ENCODE data around the gene TOX3.

The TOX3 gene

DNA sequence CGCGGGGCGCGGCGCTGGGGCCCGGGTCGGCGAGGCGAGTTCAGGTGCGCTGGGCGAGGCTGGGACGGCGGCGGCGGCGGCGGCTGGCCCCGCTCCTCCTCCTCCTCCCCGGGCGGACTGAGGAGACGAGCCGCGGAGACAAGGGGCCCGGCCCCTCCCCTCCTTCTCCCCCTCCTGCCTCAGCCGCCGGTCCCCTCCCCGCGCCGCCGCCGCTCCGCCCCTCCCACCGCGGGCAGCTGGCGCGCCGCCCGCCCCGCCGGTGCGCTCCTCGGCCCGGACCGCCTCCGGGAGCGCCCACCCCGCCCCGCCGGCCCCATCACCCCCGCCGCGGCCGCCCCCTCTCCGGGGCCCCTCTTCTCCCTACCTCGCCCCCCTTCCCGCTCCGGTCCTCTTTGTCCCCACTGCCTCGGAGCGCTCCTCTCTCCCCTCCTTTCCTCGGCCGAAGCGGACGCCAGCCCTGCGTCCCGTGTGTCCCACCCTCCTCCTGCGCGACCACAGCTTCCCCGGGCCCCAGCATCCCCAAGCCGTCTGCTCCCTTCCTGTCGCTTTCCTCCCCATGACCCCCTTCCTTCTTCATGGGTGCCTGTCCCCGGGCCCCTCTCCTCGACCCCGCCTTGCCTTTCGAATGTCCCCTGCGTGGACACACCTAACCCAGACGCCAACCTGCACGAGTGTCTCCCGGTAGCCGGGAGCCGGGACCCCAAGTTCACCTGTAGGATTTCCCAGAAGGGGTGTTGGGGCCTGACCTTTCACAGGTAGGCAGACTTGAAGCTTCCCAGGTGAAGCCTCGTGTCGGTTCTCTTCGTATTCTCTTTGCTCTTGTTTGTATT, at the start of gene TOX3:
TOX3 (minus strand) TSS at position 140 of the 830 bp plus-strand sequence. CDS start 420 bp downstream, outside the sequence.
- DNase-seq: no peak

DNA sequence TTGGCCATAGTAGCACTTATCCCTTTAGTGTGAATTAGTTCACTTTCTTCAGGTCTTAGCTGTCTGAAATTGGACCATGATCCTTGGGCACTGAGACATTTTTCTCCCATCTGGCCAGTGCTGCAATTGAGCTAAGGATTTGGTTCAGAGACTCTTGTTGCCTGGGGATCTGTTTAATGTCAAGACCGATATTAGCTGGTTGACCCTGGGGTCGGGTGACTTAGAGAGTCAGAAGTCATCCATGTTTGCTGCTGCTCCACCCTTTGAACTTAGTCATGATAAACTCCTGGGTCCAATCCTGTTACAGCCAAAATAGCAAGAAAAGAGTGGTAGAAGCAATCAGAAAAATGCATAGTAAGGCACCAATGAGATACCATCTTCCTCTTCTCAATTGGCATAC, 45.8 kb upstream of the TOX3 start:
- no peak for DNase-seq

DNA sequence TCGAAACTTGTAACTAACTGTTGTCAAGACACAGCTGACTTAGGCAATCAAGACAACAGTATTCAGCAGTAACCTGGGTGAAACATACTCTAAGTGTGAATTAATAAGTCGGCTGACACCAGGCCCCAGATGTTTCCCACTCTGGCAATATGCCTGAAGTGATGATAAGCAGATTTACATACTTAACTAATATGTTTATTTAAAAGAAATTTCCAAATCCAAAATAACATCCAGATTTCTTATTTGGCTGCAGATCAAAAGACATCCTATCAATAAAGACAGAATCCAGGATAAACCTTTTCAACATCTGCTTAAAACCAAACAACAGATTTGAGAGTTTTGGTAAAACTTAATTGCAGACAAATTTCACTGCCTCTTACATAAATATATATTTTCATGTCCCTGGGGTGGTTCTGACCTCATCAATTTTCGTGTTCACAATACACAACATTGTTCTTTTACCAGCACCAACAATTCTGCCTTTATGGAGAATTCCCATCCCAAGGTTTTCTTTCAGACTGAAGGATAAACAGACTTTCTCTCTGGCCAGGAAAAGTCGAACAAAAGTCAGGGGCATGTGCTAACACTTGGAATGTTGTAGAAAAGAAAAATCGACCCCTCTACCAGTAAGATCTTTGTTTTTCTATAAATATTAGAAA, 45.1 kb upstream of the TOX3 start:
- DNase-seq: no peak

DNA sequence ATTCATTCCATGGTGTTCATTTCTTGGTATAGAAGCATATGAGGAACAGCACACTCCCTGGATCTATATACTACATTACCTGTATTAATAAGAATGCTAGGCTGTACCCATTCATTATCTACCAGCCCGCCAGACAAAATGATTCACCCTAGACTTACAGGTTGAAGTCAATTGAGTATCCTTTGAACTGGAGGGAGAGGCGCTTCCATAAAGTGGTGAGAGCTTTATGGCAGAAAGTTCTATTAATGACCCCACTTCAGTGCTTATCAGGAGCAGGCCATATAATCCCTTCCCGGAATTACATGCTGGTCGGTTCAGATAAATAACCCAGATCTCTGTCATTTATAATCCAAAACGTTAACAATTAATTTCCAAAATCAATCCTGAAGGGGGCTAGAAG, 44.5 kb upstream of the TOX3 start:
- no peak for DNase-seq

DNA sequence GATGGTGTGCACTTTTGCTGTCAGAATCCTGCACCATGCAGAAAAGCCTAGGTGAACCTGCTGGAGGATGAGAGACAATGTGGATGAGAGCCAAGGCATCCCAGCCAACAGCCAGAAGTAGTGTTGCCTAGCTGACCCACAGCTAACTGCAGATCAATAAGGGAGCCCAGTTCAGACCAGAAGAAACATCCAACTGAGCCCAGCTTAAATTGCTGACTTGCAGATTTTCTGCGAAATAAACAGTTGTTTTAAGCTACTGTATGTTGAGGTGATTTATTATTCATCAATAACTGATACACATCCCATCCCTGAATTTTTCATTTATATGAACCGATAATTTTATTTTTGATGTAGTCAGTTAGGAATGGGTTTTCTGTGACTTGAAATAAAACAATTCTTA, 39.2 kb upstream of the TOX3 start:
- no peak for DNase-seq

DNA sequence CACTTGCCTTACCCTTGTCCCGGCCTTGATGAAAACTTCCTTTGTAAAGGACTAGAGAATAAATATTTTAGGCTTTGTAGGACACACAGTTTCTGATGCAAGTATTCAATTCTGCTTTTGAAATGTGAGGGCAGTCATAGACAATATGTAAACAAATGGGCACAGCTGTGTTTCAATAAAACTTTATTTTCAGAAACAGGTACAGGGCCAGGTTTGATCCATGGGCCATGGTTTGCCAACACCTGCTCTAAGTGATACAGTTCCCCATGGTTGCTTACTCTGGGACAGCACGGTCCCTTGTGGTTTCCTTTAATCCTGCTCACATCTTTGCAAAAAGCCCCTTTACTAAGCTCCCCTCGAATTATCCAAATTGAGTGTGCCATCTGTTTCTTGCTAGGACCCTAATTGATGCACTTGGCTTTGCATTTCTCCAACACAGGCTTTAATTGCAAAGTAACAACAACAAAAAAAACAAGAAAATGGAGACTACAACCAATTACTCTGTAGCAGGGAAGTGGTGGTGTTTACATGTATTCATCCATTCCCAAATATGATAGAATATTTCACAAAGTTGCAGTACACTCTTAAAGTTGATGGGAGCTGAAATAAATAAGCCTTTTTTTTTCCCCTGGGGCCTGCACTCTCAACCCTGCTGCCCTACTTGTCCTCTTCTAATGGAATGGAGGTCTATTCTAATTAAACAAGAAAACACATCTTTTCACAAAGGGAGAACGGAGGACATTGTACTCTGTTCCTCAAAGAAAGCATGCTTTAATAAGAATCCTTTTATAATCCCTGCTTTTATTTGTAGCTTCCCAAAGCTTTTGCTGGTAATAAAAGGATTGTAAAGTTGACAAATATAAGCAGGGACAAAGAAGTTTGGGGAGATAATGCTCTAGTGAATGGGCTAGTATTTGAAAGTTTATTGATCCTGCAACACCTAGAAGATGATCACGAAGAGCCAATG, 37.7 kb upstream of the TOX3 start:
- no peak for DNase-seq

DNA sequence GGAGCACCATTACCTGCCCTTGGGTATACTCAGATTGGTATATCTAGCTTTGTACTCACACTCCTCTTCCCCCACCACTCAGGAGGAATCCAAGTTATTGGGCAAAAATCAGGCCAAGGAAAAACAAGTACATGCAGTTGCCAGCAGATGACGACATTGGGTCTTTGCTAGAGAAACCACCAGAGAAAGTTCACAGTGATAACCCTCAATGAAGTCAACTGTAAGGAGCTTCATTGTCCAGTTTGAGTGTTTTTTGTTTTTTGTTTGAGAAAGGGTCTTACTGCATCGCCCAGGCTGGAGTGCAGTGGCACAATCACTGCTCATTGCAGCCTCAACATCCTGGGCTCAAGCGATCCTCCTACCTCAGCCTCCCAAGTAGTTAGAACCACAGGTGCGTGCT, 34.6 kb upstream of the TOX3 start:
- DNase-seq: no peak

DNA sequence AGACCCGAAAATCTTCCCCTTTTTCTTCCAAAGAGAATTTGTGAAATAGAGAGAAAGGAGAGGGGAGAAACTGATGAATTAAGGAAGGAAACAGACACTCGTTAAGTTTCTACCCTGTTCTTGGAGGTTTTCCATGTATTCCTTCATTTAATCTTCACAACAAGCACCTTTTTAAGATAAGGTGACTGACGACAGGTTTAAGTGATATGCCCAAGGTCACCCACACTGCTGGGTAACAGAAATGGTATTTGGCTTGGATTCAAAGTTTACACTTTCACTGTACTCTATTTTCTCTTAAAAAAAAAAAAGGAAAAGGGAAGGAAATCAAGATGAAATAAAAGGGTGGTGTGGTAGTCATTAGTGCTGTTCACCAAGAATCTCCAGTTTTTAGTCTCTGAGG, 33.5 kb upstream of the TOX3 start:
- no peak for DNase-seq

DNA sequence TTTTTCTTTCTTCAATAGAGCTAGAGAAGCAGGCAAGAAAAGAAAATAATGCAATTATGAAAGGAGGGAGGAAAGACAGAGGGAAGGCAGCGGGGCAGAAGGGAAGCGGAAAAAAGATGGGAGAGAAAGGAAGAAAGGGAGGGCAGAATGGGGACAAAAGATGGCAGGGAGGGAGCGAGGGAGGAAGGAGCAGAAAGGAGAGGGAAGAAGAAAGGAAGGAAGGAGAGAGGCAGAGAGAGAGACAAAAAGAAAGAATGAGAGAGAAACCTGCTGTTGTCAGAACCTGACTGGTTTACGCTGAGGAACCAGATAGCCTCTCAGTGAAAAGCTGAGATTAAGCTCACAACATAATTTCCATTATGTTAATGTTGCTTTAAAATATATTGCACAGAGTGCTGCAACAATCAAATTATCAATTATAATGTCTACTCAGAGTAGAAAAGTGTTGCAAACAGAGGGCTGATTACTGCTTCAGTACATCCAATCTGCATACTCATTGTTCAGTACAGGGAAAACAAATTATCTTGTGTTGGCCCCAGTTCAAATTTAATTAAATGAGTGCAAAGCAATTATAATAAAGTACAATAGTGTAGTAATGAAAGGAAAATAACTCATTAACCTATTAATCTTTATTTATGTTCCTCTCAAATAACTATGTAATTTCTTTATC, 32.0 kb upstream of the TOX3 start:
- DNase-seq: no peak

DNA sequence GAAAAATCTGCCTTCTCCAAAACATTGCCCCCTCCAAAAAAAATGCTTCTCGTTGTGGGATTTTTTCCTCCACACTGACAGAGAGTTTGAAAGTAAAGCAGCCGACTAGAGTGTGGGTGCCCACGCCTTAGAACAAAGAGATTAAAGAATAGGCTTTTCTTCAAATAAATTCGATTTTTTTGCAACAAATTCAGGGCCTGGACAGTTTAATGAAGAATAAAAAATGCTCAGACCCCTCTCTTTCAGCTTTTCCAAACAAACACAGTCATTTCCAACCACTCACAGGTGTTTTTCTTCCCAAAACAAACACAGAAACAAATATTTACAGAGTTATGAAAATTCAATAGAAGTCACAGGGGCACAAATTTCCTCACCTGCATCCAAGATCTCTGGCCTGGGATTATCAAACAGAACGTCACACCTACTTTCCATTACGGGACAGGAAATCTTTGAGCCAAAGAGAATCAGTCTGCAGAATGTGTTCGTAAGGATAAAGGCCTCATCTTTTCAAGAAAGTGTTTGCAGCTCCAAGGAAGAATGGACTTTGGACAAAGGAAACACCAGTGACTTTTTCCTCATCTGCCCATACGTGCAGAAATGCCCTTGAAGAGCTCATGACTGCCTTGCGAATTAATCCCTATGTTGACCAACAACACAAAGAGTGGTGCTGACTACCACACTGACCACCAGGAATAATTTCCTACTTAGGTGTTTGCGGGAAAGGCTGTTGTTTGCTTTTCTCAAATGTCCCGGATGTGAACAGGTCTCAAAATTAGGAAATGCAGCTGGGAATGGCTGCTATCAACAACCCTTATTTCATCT, 31.3 kb upstream of the TOX3 start:
- no peak for DNase-seq

DNA sequence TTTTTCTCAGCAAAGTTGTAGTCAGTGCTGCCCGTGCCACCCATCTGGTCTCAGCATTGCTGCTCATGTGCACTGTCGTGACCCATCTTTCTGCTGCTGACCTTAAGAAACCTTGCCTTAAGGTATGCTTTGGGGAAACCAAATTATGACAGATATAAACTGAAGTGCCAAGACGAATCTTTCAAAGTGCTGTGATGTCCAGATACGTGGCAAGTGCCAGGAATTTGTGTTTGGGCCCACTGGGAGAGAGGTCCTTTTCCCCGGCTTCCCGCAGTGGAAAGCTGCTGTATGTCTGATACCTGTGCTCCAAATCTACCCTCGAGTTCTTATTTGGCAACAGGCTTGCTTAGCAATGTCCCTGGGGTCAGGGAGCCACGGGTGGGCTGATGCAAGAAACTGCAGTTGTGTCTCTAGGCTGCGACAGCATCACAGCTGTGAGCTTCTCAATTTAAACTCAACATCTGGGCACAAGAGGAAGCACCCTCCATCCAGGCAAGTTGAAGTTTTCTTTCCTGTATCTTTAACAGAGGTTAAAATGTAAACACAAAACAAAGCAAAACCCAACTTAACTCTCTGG, 30.3 kb upstream of the TOX3 start:
- DNase-seq: no peak

DNA sequence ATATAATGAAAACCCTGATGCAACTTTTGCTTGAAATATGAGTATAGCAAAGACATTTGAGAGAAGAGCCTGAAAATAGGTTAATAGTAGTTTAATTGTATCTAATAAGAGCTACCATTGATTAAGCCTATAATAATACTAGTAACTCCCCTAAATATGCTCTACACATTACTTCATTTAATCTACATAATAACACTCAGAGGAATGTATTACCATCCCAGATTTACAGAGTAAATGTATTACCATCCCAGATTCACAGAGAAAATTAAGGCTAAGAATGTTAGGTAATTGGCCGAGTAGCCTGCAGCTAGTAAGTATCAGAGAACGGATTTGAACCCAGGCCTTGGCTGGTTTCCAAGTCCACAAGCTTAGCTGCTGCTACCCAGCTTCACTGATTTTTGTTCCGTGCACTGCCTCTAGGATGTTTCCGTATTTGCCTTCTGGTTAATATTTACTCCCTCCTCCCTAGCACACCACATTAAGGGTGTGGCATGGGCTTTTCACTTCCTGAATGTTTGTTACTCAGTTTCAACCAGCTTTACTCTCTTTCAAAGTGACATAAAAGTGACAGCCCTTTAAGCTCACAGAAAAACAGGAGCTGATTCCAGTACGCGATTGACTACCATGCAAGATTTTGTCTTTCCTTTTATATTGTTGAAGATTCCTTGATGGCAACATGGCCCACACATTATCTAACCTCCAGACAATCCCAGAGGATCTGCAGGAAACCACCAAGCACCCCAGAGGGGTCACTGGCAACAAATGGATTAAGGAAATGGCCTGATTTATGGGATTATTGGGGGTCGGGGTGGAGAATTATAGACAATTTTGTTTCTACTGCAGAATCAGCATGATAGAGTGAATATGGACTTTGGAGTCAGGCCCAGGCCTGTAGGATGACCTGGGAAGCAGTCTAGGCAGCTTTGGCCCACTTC, 26.7 kb upstream of the TOX3 start:
- DNase-seq: no peak

DNA sequence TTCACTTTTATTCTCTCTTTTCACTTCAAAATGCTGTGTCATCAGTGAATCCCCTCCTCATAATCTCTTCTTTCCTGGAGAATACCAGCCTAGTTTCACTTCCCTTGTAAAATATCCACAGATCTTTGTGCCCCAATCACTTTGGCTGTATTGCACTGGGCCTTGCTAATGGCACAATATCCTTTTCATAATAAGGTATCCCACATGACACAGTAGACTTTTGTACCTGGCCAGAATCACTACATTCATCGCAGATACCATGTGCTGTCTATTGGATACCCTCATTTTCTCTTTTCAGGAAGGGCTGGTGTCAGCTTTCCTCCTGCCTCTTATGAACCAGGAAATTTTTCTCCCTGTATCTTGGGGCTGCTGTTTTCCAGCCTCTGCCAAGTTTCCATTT, 25.7 kb upstream of the TOX3 start:
- DNase-seq: no peak

DNA sequence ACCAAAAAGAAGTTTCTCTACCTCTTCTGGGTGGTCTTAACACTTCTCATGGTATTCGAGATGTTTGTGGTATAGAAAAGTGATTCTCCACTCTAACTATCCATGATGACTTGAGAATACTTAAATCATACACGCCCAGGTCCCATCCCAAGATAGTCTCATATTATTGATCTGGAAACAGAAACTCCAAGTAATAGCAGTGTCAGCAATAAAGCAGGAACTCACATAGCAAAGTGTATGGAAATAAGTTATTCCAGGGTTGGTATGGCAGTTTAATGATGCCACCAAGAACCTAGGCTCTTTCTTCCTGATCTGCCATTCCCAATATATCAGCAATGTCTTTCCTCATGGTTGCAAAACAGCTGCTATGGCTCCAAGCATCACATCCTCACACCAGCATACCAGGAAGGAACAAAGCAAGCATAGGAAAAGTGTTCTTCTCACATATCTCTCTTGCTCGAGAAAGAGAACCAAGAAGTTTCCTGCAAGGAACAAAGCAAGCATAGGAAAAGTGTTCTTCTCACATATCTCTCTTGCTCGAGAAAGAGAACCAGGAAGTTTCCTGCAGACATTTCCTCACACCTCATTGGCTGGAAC, 23.6 kb upstream of the TOX3 start:
- DNase-seq: no peak

DNA sequence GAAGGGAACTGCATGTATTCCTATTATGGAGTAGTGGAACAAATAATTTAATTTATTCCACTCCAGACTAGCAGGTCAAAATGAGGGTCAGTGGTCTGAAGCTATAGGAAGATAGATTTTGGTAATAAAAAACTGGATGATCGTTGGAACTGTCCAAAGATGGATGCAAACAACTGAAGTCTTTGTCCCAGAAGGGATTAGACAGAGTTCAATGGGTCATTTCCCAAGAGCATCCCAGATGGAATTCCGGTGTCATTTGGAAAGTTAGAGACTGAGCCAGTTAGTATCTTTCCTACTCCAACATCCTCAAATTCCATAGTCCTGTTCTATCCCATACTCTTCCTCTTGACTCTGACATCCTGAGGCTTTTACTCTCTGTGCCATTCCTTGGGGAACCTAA, 22.8 kb upstream of the TOX3 start:
- DNase-seq: no peak

DNA sequence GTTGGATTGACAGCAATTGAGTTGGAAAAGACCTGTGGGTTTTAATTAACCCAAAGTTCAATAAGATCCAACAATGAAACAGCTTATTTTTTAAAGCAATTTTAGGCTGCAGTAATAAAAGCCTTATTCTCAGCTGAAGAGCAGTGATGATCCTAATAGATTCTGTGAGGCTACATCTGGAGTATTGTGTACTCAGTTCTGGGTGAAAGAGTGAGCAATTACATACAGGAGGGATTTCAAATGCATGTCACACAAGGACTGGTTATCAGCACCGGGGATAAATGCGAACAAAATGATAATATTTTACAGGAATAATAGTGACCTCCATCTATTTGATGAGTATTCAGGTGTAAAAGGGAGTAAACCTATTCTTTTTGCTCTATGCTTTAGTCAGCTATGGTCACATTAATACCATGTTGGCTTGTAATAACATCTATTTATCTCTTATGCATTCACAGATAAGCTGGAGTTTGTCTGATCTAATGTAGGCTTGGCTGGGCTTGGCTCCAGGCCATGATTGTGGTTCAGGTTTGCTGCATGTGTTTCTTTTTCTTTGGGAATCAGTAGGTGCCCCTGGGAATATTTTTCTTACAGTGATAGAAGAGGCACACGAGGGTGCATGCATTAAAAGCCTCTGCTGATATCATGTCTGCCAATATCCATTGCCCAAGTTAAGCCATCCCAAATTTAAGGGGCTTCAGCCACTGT, 22.2 kb upstream of the TOX3 start:
- DNase-seq: no peak

DNA sequence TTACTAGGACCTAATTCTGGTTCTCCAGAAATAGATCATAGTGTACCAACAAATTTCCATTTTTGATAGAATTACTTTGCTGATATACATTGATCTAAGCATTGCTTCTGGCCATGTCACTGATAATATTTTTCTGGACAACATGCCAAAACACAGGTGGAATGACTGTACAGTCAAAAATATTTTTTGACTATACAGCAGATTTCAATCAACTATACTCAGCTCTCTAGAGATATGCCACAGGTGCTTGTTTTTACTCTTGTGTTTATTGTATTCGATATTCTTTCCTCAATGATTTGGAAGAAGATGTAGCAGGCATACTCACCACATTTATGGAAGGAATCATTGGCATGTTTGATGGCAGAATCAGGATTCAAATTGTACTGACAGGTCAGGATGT, 21.6 kb upstream of the TOX3 start:
- DNase-seq: no peak

DNA sequence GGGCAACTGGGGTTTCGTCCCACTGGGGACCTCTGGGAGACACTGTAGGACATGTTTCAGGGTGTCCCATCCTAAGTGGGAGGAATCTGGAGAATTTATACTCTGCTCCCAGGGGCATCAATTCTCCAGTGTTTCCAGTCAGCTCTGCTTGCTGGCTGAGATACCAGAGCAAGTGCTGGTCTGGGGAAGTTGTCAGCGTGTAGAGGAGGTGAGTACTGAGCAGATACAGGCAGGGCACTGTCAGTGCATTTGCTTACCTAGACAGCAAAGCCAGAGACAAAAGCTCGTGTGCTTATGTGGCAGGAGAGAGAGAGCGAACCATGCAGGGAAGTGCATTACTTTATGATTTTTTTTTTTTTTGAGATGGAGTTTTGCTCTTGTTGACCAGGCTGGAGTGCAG, 20.2 kb upstream of the TOX3 start:
- DNase-seq: no peak

Data from fibroblast of upper back skin (primary cell).